Lower leg skin (tissue), 3 donors: ENCODE data around the gene CCSER1.

ENCODE experiments used
- POLR2A ChIP-seq, 2 donors: fragments of 450-650 bp; IDR thresholded peaks; one replicate each; pipeline ENCODE4 v1.6.1; 2016 to 2017; ENCODE audit warnings: antibody characterized with exemption in 2 of 2, mild to moderate bottlenecking in 1 of 2, moderate library complexity in 1 of 2
- TF ChIP-seq, protein P1 (sequence below), 3 donors: fragments of 450-650 bp; IDR thresholded peaks; one replicate each; pipeline ENCODE4 v1.5.1; 2016; ENCODE audit warnings: antibody characterized with exemption in 3 of 3, mild to moderate bottlenecking in 3 of 3, moderate library complexity in 2 of 3

DNA sequence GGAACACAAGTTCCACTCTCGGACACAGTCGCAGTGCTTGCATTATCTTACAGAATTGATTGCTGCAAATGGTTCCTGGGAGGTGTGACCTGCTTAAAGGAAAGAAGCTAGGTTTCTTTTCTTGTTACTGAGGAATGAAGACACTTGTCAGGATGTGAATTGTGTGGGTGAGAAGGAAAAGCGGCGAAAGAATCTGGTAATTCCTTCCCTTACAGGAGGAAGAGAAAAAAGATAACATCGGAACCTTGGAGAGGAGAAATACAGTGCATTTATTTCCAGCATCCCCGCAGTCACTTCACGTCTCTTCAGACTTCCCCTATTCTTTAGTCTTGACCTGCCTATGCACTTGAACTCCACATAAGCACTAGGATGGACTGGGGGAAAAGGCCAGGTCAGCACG lies 389 bp upstream of the CCSER1 start:
- TF ChIP-seq, protein P1, sequence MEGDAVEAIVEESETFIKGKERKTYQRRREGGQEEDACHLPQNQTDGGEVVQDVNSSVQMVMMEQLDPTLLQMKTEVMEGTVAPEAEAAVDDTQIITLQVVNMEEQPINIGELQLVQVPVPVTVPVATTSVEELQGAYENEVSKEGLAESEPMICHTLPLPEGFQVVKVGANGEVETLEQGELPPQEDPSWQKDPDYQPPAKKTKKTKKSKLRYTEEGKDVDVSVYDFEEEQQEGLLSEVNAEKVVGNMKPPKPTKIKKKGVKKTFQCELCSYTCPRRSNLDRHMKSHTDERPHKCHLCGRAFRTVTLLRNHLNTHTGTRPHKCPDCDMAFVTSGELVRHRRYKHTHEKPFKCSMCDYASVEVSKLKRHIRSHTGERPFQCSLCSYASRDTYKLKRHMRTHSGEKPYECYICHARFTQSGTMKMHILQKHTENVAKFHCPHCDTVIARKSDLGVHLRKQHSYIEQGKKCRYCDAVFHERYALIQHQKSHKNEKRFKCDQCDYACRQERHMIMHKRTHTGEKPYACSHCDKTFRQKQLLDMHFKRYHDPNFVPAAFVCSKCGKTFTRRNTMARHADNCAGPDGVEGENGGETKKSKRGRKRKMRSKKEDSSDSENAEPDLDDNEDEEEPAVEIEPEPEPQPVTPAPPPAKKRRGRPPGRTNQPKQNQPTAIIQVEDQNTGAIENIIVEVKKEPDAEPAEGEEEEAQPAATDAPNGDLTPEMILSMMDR (IDR thresholded peaks at IDR 0.05), result no peak
- TF ChIP-seq POLR2A (IDR thresholded peaks at IDR 0.05), result no peak
